ENCODE results near the gene ABCA9. TPM values are rescaled to one million over a fixed set of nuclear protein-coding genes. Genes with fewer than 3 reads are reported as not detected.

ABCA9 gene
- total and polyA plus RNA-seq, 2 of the 13 experiments (the other 11 are each of a cell fraction or from before 2014, with no cell fraction given) = 0.04 TPM; not detected in 1

DNA sequence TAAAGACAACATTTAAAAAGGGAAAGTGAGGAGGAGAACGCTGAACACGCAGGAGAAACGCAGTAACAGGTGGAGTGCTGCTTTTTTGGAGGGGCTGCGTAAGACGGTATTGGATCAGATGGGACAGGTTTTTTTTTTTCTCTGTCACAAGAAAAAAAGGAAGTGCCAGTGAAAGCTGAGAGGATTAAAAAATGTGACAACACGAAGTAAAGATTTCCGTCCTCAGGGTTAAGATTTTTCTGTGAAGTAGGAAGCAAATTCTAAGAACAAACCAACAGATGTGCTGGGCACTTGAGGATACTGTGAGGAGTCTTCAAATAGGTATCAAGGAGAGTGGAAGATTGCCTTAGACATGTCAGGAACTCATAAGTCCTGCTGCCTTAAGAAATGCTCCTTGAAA, 5.8 kb upstream of the ABCA9 start:
- in situ Hi-C loops (cut with HindIII; ENCODE audit: extremely low pct_ligation_motif_present, low pct_unique_long_range_greater_than_20kb) = loop anchor here (25.0 kb wide), 1 partner anchor 279 kb away; no protein-coding TSS in a partner anchor
- H3K4me3 ChIP-seq (replicated peaks in 1 of 3; ENCODE audit: insufficient read depth in 1 of 3, low read depth in 2 of 3, low read length in 3 of 3) = no peak overlapping the region
- no peaks in the 10 kb centered on the region for H3K79me2 ChIP-seq (ENCODE audit: insufficient read depth, low read length)
- FAIRE-seq (no peak), DNase-seq (ENCODE audit: low spot score) (no peak), ATAC-seq (no peak)
- TF ChIP-seq ZNF530 (CRISPR knock-in tag; IDR thresholded peaks at IDR 0.05; ENCODE audit: low read depth) = no peak
- no peak for TF ChIP-seq DMAP1 (CRISPR knock-in tag; IDR thresholded peaks at IDR 0.05)
- no peak for TF ChIP-seq CREB1 (IDR thresholded peaks at IDR 0.05)
- TF ChIP-seq CREB1 (CRISPR knock-in tag; IDR thresholded peaks at IDR 0.05) = no peak
- TF ChIP-seq MTF2 (CRISPR knock-in tag; IDR thresholded peaks at IDR 0.05; ENCODE audit: borderline replicate concordance) = no peak
- TF ChIP-seq, protein P1, sequence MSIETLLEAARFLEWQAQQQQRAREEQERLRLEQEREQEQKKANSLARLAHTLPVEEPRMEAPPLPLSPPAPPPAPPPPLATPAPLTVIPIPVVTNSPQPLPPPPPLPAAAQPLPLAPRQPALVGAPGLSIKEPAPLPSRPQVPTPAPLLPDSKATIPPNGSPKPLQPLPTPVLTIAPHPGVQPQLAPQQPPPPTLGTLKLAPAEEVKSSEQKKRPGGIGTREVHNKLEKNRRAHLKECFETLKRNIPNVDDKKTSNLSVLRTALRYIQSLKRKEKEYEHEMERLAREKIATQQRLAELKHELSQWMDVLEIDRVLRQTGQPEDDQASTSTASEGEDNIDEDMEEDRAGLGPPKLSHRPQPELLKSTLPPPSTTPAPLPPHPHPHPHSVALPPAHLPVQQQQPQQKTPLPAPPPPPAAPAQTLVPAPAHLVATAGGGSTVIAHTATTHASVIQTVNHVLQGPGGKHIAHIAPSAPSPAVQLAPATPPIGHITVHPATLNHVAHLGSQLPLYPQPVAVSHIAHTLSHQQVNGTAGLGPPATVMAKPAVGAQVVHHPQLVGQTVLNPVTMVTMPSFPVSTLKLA (IDR thresholded peaks at IDR 0.05) = no peak
- TF ChIP-seq, protein P2, sequence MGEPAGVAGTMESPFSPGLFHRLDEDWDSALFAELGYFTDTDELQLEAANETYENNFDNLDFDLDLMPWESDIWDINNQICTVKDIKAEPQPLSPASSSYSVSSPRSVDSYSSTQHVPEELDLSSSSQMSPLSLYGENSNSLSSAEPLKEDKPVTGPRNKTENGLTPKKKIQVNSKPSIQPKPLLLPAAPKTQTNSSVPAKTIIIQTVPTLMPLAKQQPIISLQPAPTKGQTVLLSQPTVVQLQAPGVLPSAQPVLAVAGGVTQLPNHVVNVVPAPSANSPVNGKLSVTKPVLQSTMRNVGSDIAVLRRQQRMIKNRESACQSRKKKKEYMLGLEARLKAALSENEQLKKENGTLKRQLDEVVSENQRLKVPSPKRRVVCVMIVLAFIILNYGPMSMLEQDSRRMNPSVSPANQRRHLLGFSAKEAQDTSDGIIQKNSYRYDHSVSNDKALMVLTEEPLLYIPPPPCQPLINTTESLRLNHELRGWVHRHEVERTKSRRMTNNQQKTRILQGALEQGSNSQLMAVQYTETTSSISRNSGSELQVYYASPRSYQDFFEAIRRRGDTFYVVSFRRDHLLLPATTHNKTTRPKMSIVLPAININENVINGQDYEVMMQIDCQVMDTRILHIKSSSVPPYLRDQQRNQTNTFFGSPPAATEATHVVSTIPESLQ (CRISPR knock-in tag; conservative IDR thresholded peaks at IDR 0.05) = no peak
- no peak for TF ChIP-seq ZNF44 (CRISPR knock-in tag; IDR thresholded peaks at IDR 0.05)
- no peak for TF ChIP-seq ZNF761 (CRISPR knock-in tag; conservative IDR thresholded peaks at IDR 0.05)
- no peak for TF ChIP-seq ZNF788 (CRISPR knock-in tag; IDR thresholded peaks at IDR 0.05; ENCODE audit: borderline replicate concordance)
- no peak for TF ChIP-seq RAD21 (CRISPR knock-in tag; IDR thresholded peaks at IDR 0.05)
- no peak for TF ChIP-seq ZNF441 (CRISPR knock-in tag; IDR thresholded peaks at IDR 0.05; ENCODE audit: borderline replicate concordance)
- TF ChIP-seq ZMYM4 (CRISPR knock-in tag; IDR thresholded peaks at IDR 0.05) = no peak
- no peak for TF ChIP-seq MYNN (CRISPR knock-in tag; IDR thresholded peaks at IDR 0.05; ENCODE audit: low read depth)
- TF ChIP-seq ESRRA (CRISPR knock-in tag; IDR thresholded peaks at IDR 0.05; ENCODE audit: low read depth) = no peak
- H3K4me1 ChIP-seq (ENCODE audit: insufficient read depth, low read length) = peaks cover 47% of the 10 kb centered on the region
- no peaks in the 10 kb centered on the region for H3K9me3 ChIP-seq (ENCODE audit: low read length)
- H2AFZ ChIP-seq (ENCODE audit: low read length) = no peak overlapping the region
- H3K27me3 ChIP-seq (ENCODE audit: control insufficient read depth in 1 of 2, insufficient read depth in 2 of 2, low read length in 2 of 2) = no peaks in the 10 kb centered on the region
- WGBS (ENCODE audit: low lambda C conversion rate) = 97% methylated on average over 7 of the region's 7 CpGs
- no TSS peak for BruUV-seq (replicated peaks)
- ChIA-PET POLR2A (no interaction called here), CTCF (ENCODE audit: low intra/inter-chr PET ratio, low total read pairs) (no interaction called here)
- H4K20me1 ChIP-seq (ENCODE audit: insufficient read depth, low read length) = no peaks in the 10 kb centered on the region
- intact Hi-C loops (cut with micrococcal nuclease; ENCODE audit: unreplicated experiment) = no loop called here
- no peak overlapping the region for H3K4me2 ChIP-seq (ENCODE audit: low read depth, low read length)
- no peak overlapping the region for H3K9ac ChIP-seq (ENCODE audit: insufficient read depth, low read depth, low read length)
- H3K36me3 ChIP-seq (replicated peaks in 1 of 2; ENCODE audit: control insufficient read depth in 1 of 2, insufficient read depth in 2 of 2, low read length in 2 of 2) = no peaks in the 10 kb centered on the region
- H3K27ac ChIP-seq (ENCODE audit: extremely low read length, insufficient read depth, low read length) = no peak overlapping the region
